Testis (tissue), 3 donors: Measurements from ENCODE around the gene SMIM36. TPM values are rescaled to one million over a fixed set of nuclear protein-coding genes. Genes with fewer than 3 reads are reported as not detected.
A peak's percentile ranks its signal among the peaks of the same experiment; 100 is the strongest.

Experiments used
- DNase-seq: peaks from one replicate; pipeline ENCODE4 v3.0.0-alpha.2; 2019
- H3K27ac ChIP-seq, 2 donors: fragments of 200-600 bp; sonication (generic); one replicate each; pipeline ENCODE4 v1.5.1; 2019
- H3K27me3 ChIP-seq: fragments of 200-600 bp; sonication (generic); one replicate; pipeline ENCODE4 v1.5.1; 2019
- H3K36me3 ChIP-seq: fragments of 200-600 bp; sonication (generic); one replicate; pipeline ENCODE4 v1.5.1; 2017; ENCODE audit warnings: low read depth; ENCODE audit errors: missing control alignments
- H3K4me1 ChIP-seq: fragments of 200-600 bp; sonication (generic); one replicate; pipeline ENCODE4 v1.5.1; 2019
- H3K4me3 ChIP-seq, 2 donors: fragments of 200-600 bp; sonication (generic); one replicate each; pipeline ENCODE4 v1.5.1; 2017 to 2019
- H3K9me3 ChIP-seq: fragments of 200-600 bp; sonication (generic); one replicate; pipeline ENCODE4 v1.5.1; 2017
- CTCF ChIP-seq, 3 experiments: fragments of 450-650 bp in 2 of 3; fragments of 200-600 bp in 1 of 3; sonication (generic) in 1 of 3; IDR thresholded peaks; one replicate each; pipeline ENCODE4 v1.5.1; 2016 to 2019; ENCODE audit warnings: antibody characterized with exemption in 3 of 3, mild to moderate bottlenecking in 2 of 3, moderate library complexity in 1 of 3
- POLR2A ChIP-seq: fragments of 450-650 bp; IDR thresholded peaks from one replicate; pipeline ENCODE4 v1.6.1; 2017; ENCODE audit warnings: antibody characterized with exemption, mild to moderate bottlenecking, moderate library complexity
- whole genome bisulfite sequencing, 2 donors: methylation state at CpG; one replicate each; pipeline ENCODE4 v1.1.5; 2018; 5-methylcytosine and 5-hydroxymethylcytosine counted together
- intact Hi-C: fragments of 100-400 bp; cut with DNase I; formaldehyde crosslinking; loops from one replicate; pipeline ENCODE4 v1.15.1; 2023; ENCODE audit warnings: low total_unique reads
- polyA plus RNA-seq: library from polyadenylated mRNA; stranded (reverse); fragments of 350-450 nt; fragmentation: Illumina TruSeq; extraction: RNeasy Lipid Tissue Mini Kit (QIAGEN cat#74804); gene quantifications from one replicate; pipeline ENCODE4 v1.2.3, GENCODE V29; 2014; ENCODE audit warnings: low read depth, low replicate concordance; ENCODE audit not compliant: insufficient read depth
- total RNA-seq, 2 donors: library from RNA; depleted of rRNA; stranded (reverse); fragments of >200 nt; gene quantifications; one replicate each; pipeline ENCODE4 v1.2.3, GENCODE V29; 2016

The SMIM36 gene
- total and polyA plus RNA-seq, 3 donors from 2014 or later: 0.55 to 26.0 (median 9.5) TPM

- WGBS, 2 donors: 71 to 79% methylated on average over 7 of the region's 7 CpGs
- Histone ChIP-seq H3K4me3 (peak overlapping the region; percentile 25 to 43), H3K27ac (no peak overlapping the region), H3K4me1 (no peaks in the 10 kb centered on the region), H3K36me3 (no peaks in the 10 kb centered on the region), H3K27me3 (no peaks in the 10 kb centered on the region), H3K9me3 (no peaks in the 10 kb centered on the region)
- TF ChIP-seq POLR2A (no peak), CTCF (IDR thresholded peaks at IDR 0.05) (no peak)
- DNase-seq: no peak
- intact Hi-C loops: no loop called here
Measured at GRCh38 chr17:55458978-55459377, 52.3 kb downstream of the SMIM36 start.

- 66 to 70% methylated on average over 20 to 22 of the region's 22 CpGs for WGBS, 2 donors
- intact Hi-C loops: no loop called here
- H3K27ac ChIP-seq: no peak overlapping the region
- no peaks in the 10 kb centered on the region for H3K9me3 ChIP-seq
- no peaks in the 10 kb centered on the region for H3K36me3 ChIP-seq
- H3K4me1 ChIP-seq: no peaks in the 10 kb centered on the region
- peak; percentile 36 for DNase-seq
- TF ChIP-seq POLR2A (no peak), CTCF (IDR thresholded peaks at IDR 0.05) (no peak)
- H3K27me3 ChIP-seq: no peaks in the 10 kb centered on the region
- H3K4me3 ChIP-seq: peak overlapping the region; percentile 25 to 43
Measured at GRCh38 chr17:55458287-55458900, 52.9 kb downstream of the SMIM36 start.

- no peak overlapping the region for H3K4me3 ChIP-seq
- no peak for DNase-seq
- 87% methylated on average over 6 of the region's 6 CpGs for WGBS, 2 donors
- TF ChIP-seq POLR2A (no peak), CTCF (IDR thresholded peaks at IDR 0.05) (no peak)
- no peaks in the 10 kb centered on the region for H3K27me3 ChIP-seq
- intact Hi-C loops: no loop called here
- no peak overlapping the region for H3K27ac ChIP-seq
- no peaks in the 10 kb centered on the region for H3K9me3 ChIP-seq
- H3K4me1 ChIP-seq: no peaks in the 10 kb centered on the region
- H3K36me3 ChIP-seq: no peaks in the 10 kb centered on the region
Measured at GRCh38 chr17:55456307-55457240, 54.7 kb downstream of the SMIM36 start.

GRCh38 chr17:55454906-55455474 is 56.3 kb downstream of the SMIM36 start:
- no peaks in the 10 kb centered on the region for H3K36me3 ChIP-seq
- intact Hi-C loops: no loop called here
- H3K27me3 ChIP-seq: no peaks in the 10 kb centered on the region
- H3K27ac ChIP-seq: no peak overlapping the region
- no peak for DNase-seq
- TF ChIP-seq POLR2A: no peak
- TF ChIP-seq CTCF (IDR thresholded peaks at IDR 0.05): no peak
- H3K9me3 ChIP-seq: no peaks in the 10 kb centered on the region
- 75 to 88% methylated on average over 4 of the region's 4 CpGs for WGBS, 2 donors
- peaks cover 6% of the 10 kb centered on the region for H3K4me1 ChIP-seq
- H3K4me3 ChIP-seq: no peak overlapping the region
